HCT116 (cell line): Measurements from ENCODE around the gene ANKLE2.

Experiments
- CTCF ChIP-seq, 3 experiments: fragments of 200-600 bp in 1 of 3; sonication (generic) in 1 of 3; IDR thresholded peaks in 2 of 3; conservative IDR thresholded peaks in 1 of 3; 2 replicates each; pipeline ENCODE4 v1.5.1; 2012 to 2017; ENCODE audit warnings: low read depth in 2 of 3, low read length in 2 of 3, antibody characterized with exemption in 1 of 3, borderline replicate concordance in 1 of 3, control low read depth in 1 of 3, mild to moderate bottlenecking in 1 of 3, mixed read lengths in 1 of 3, mixed run types in 1 of 3, moderate library complexity in 1 of 3; ENCODE audit not compliant: insufficient read depth in 1 of 3
- EZH2 ChIP-seq: fragments of 200-600 bp; sonication (generic); IDR thresholded peaks from 2 replicates; pipeline ENCODE4 v1.6.1; 2017; ENCODE audit warnings: antibody characterized with exemption, mixed run types
- FOSL1 ChIP-seq: IDR thresholded peaks from 2 replicates; pipeline ENCODE4 v1.6.1; 2012; ENCODE audit warnings: low read depth
- POLR2A ChIP-seq: IDR thresholded peaks from 2 replicates; pipeline ENCODE4 v1.7.0; 2011; ENCODE audit warnings: borderline replicate concordance; ENCODE audit not compliant: insufficient read depth, insufficient read length; ENCODE audit errors: extremely low read depth
- ZBTB33 ChIP-seq: IDR thresholded peaks from 2 replicates; pipeline ENCODE4 v1.6.1; 2011; ENCODE audit warnings: mild to moderate bottlenecking, low read length, moderate library complexity; ENCODE audit not compliant: insufficient replicate concordance; ENCODE audit errors: extremely low read depth

- TF ChIP-seq FOSL1 (no peak), CTCF (IDR thresholded peaks at IDR 0.05 in 2 of 3, conservative IDR thresholded peaks at IDR 0.05 in 1 of 3; ENCODE audit: borderline replicate concordance in 1 of 3, insufficient read depth in 1 of 3, low read depth in 2 of 3, low read length in 2 of 3) (no peak), POLR2A (no peak), EZH2 (no peak), ZBTB33 (no peak)
Measured at GRCh38 chr12:132786192-132786591, 24.6 kb upstream of the ANKLE2 start.
